Panc1 (cell line): ENCODE measurements around the gene ZP4. TPM values are rescaled to one million over a fixed set of nuclear protein-coding genes. Genes with fewer than 3 reads are reported as not detected.
"Not testable (repeated sequence)": the region's sequence is repeated elsewhere in the genome, so short reads cannot be mapped to it uniquely, and the experiment has no call there.

Experiments used
- ATAC-seq: fragments of 200-7000 bp; cut with Tn5 transposase; 2 replicates; pipeline ENCODE4 v1.9.1; 2020; ENCODE audit warnings: mild to moderate bottlenecking, moderate library complexity
- BruUV-seq: library from RNA; stranded (reverse); fragments of 400-500 nt; replicated peaks from 2 replicates; lab custom pipeline; 2021; lab: Mats Ljungman, UMichigan
- CTCF ChIA-PET: fragments of 300-600 bp; sonication (Branson Sonifier 250); formaldehyde crosslinking; loops from one replicate; lab custom pipeline; 2022; ENCODE audit warnings: antibody characterized with exemption; lab: Charles Lee
- POLR2A ChIA-PET: fragments of 300-600 bp; sonication (Branson Sonifier 250); formaldehyde crosslinking; loops from one replicate; lab custom pipeline; 2022; ENCODE audit warnings: antibody characterized with exemption; lab: Charles Lee
- DNase-seq: peaks from one replicate; pipeline ENCODE4 v3.0.0-alpha.2; 2010; ENCODE audit warnings: low read depth, low spot score
- H3K27ac ChIP-seq: 2 replicates; pipeline ENCODE4 v1.5.1; 2011; ENCODE audit warnings: mild to moderate bottlenecking, low read length, inconsistent platforms
- H3K27me3 ChIP-seq: fragments of 200-500 bp; sonication (Bioruptor generic); 2 replicates; pipeline ENCODE4 v1.6.0; 2014; ENCODE audit warnings: low read length, inconsistent platforms; ENCODE audit not compliant: control insufficient read depth, insufficient read depth
- H3K36me3 ChIP-seq: fragments of 200-500 bp; sonication (Bioruptor generic); 2 replicates; pipeline ENCODE4 v1.5.1; 2014; ENCODE audit warnings: inconsistent platforms, mild to moderate bottlenecking, low read length, moderate library complexity; ENCODE audit not compliant: control insufficient read depth, insufficient read depth
- H3K4me1 ChIP-seq: 2 replicates; pipeline ENCODE4 v1.5.1; 2011; ENCODE audit warnings: inconsistent platforms, mild to moderate bottlenecking, low read length, moderate library complexity; ENCODE audit not compliant: control insufficient read depth, insufficient read depth
- H3K4me3 ChIP-seq, 2 experiments: 2 replicates each; pipeline ENCODE4 v1.5.1; 2011 to 2012; ENCODE audit warnings: low read depth in 2 of 2, low read length in 2 of 2, mild to moderate bottlenecking in 2 of 2, inconsistent platforms in 1 of 2, moderate library complexity in 1 of 2
- H3K9me3 ChIP-seq: fragments of 200-500 bp; sonication (Bioruptor generic); 2 replicates; pipeline ENCODE4 v1.5.1; 2014; ENCODE audit warnings: low read depth, mild to moderate bottlenecking, inconsistent platforms, low read length, moderate library complexity; ENCODE audit not compliant: control insufficient read depth, insufficient read depth
- CTCF ChIP-seq: fragments of 450-650 bp; IDR thresholded peaks from 2 replicates; pipeline ENCODE4 v1.5.1; 2017; ENCODE audit warnings: mild to moderate bottlenecking
- POLR2AphosphoS5 ChIP-seq: IDR thresholded peaks from 2 replicates; pipeline ENCODE4 v1.6.1; 2012; ENCODE audit warnings: mild to moderate bottlenecking, low read depth, low read length, moderate library complexity
- REST ChIP-seq, 2 experiments: IDR thresholded peaks; 2 replicates each; pipeline ENCODE4 v1.6.1; 2011 to 2012; ENCODE audit warnings: low read depth in 2 of 2, control low read depth in 1 of 2, low read length in 1 of 2, mild to moderate bottlenecking in 1 of 2, moderate library complexity in 1 of 2; ENCODE audit not compliant: insufficient read depth in 1 of 2
- SIN3A ChIP-seq: IDR thresholded peaks from 2 replicates; pipeline ENCODE4 v1.6.1; 2012; ENCODE audit warnings: low read depth, mild to moderate bottlenecking, low read length, moderate library complexity, borderline replicate concordance; ENCODE audit not compliant: insufficient read depth
- TCF7L2 ChIP-seq: IDR thresholded peaks from 2 replicates; pipeline ENCODE4 v1.6.1; 2011; ENCODE audit warnings: mild to moderate bottlenecking, low read depth, low read length, inconsistent platforms
- in situ Hi-C: cut with HindIII; loops from 2 replicates; pipeline ENCODE4 v1.10.0; 2016; ENCODE audit warnings: low sequenced_read_pairs, low pct_unique_long_range_greater_than_20kb
- intact Hi-C: fragments of 100-400 bp; cut with micrococcal nuclease; formaldehyde crosslinking; loops from one replicate; pipeline ENCODE4 v1.10.0; 2022; ENCODE audit not compliant: unreplicated experiment
- total RNA-seq: library from RNA; stranded (reverse); gene quantifications from one replicate; pipeline ENCODE4 v1.2.1, GENCODE V29; 2021; ENCODE audit not compliant: unreplicated experiment

The ZP4 gene
- total RNA-seq, 1 experiment from 2014 or later: not detected

DNA sequence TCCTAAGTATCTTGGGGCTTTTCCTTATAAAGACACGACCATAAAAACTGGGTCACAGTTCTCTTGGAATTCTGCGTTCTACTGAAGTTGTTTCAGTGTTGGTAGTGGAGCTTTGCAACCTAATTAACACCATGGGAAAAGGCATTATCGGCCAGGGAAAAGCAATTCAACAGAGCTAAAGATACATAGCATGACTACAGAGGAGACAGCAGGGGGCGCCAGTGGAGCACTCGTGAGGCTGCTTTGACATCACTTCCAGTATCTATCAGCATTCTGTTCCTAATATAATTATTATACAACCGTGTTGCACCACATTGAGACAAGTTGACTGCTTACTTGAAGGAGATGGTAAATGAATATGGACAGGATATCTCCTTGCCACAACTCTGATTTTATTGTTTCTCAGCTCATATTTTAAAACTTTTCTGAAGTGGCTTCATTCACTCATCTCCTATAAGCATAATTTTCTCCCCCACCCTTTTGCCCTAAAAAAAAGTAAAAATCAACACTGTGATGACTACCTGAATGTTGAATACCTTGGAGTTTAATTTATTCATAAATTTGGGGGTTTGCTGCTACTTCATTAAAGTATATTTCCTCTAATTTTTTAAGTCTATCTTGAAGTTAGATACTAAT lies 39.4 kb downstream of the ZP4 start:
- no peaks in the 10 kb centered on the region for H3K27me3 ChIP-seq
- ChIA-PET CTCF (no interaction called here), POLR2A (no interaction called here)
- ATAC-seq: no peak
- TF ChIP-seq CTCF (peak; percentile 70), SIN3A (no peak)
- no peaks in the 10 kb centered on the region for H3K36me3 ChIP-seq
- intact Hi-C loops (no loop called here), in situ Hi-C loops (no loop called here)
- H3K4me1 ChIP-seq: no peaks in the 10 kb centered on the region
- no peak overlapping the region for H3K27ac ChIP-seq
- no TSS peak for BruUV-seq
- peak; percentile 18 for DNase-seq
- H3K9me3 ChIP-seq: no peaks in the 10 kb centered on the region
- H3K4me3 ChIP-seq: no peak overlapping the region

DNA sequence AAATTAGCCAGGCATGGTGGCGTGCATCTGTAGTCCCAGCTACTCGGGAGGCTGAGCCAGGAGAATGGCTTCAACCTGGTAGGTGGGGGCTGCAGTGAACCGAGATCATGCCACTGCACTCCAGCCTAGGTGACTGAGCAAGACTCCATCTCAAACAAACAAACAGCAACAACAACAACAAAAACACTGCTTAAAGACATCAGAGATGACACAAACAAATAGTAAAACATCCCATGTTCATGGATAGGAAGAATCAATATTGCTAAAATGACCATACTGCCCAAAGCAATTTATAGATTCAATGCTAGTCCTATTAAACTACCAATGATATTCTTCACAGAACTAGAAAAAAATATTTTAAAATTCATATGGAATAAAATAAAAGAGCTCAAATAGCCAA lies 47.2 kb downstream of the ZP4 start:
- ATAC-seq, H3K4me3 ChIP-seq, DNase-seq, BruUV-seq, H3K9me3 ChIP-seq, H3K36me3 ChIP-seq, CTCF ChIA-PET, H3K27me3 ChIP-seq, H3K4me1 ChIP-seq, POLR2A ChIA-PET, H3K27ac ChIP-seq, in situ Hi-C loops, intact Hi-C loops: not testable (repeated sequence)

DNA sequence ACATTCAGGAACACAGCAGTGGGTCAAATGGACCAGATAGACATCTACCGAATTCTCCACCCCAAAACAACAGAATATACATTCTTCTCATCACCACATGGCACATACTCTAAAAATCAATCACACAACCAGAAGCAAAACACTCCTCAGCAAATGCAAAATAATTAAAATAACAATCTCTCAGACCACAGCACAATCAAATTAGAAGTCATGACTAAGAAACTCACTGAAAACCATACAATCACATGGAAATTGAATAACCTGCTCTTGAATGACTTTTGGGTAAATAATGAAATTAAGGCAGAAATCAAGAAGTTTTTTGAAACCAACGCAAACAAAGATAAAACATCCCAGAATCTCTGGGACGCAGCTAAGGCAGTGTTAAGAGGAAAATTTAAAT lies 49.2 kb downstream of the ZP4 start:
- intact Hi-C loops: no loop called here
- ATAC-seq (no peak), DNase-seq (no peak)
- no peaks in the 10 kb centered on the region for H3K36me3 ChIP-seq
- CTCF ChIA-PET: no interaction called here
- H3K27ac ChIP-seq: no peak overlapping the region
- H3K9me3 ChIP-seq: no peaks in the 10 kb centered on the region
- no peaks in the 10 kb centered on the region for H3K4me1 ChIP-seq
- in situ Hi-C loops: no loop called here
- H3K27me3 ChIP-seq: no peaks in the 10 kb centered on the region
- TF ChIP-seq CTCF (no peak), SIN3A (no peak), REST (IDR thresholded peaks at IDR 0.05; ENCODE audit: insufficient read depth in 1 of 2, low read depth in 2 of 2, low read length in 1 of 2) (no peak), TCF7L2 (no peak), POLR2AphosphoS5 (no peak)
- no TSS peak for BruUV-seq
- H3K4me3 ChIP-seq: no peak overlapping the region
- POLR2A ChIA-PET: no interaction called here
